ENCODE results near the gene PCLO. TPM values are rescaled to one million over a fixed set of nuclear protein-coding genes. Genes with fewer than 3 reads are reported as not detected.

Gene PCLO
- total and polyA plus RNA-seq, 2 of the 4 experiments (the other 2 are of a cell fraction), result under 0.01 to 0.05 TPM

- TF ChIP-seq BHLHE40 (IDR thresholded peaks at IDR 0.05; ENCODE audit: low read depth, low read length) (no peak), CHD1 (IDR thresholded peaks at IDR 0.05; ENCODE audit: low read depth, low read length) (no peak), RCOR1 (IDR thresholded peaks at IDR 0.05; ENCODE audit: insufficient replicate concordance, low read length) (no peak), POLR2A (IDR thresholded peaks at IDR 0.05; ENCODE audit: low read depth, low read length) (no peak), MXI1 (IDR thresholded peaks at IDR 0.05; ENCODE audit: borderline replicate concordance, low read depth, low read length) (no peak), RAD21 (IDR thresholded peaks at IDR 0.05; ENCODE audit: low read length) (no peak), RFX5 (IDR thresholded peaks at IDR 0.05; ENCODE audit: low read depth, low read length) (no peak), MAFK (IDR thresholded peaks at IDR 0.05; ENCODE audit: low read depth, low read length) (no peak), NFE2L2 (IDR thresholded peaks at IDR 0.05; ENCODE audit: low read depth, low read length) (no peak), SMC3 (IDR thresholded peaks at IDR 0.05; ENCODE audit: low read depth, low read length) (no peak), FOS (IDR thresholded peaks at IDR 0.05; ENCODE audit: low read depth, low read length) (no peak), CEBPB (IDR thresholded peaks at IDR 0.05; ENCODE audit: low read depth, low read length) (no peak), CTCF (conservative IDR thresholded peaks at IDR 0.05; ENCODE audit: low read depth, low read length) (no peak), MAZ (IDR thresholded peaks at IDR 0.05; ENCODE audit: borderline replicate concordance, low read depth, low read length) (no peak)
- TF ChIP-seq, protein P1, sequence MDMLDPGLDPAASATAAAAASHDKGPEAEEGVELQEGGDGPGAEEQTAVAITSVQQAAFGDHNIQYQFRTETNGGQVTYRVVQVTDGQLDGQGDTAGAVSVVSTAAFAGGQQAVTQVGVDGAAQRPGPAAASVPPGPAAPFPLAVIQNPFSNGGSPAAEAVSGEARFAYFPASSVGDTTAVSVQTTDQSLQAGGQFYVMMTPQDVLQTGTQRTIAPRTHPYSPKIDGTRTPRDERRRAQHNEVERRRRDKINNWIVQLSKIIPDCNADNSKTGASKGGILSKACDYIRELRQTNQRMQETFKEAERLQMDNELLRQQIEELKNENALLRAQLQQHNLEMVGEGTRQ (IDR thresholded peaks at IDR 0.05; ENCODE audit: low read depth, low read length), result no peak
- TF ChIP-seq, protein P2, sequence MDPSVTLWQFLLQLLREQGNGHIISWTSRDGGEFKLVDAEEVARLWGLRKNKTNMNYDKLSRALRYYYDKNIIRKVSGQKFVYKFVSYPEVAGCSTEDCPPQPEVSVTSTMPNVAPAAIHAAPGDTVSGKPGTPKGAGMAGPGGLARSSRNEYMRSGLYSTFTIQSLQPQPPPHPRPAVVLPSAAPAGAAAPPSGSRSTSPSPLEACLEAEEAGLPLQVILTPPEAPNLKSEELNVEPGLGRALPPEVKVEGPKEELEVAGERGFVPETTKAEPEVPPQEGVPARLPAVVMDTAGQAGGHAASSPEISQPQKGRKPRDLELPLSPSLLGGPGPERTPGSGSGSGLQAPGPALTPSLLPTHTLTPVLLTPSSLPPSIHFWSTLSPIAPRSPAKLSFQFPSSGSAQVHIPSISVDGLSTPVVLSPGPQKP (IDR thresholded peaks at IDR 0.05; ENCODE audit: borderline replicate concordance, low read depth, low read length), result no peak
- H3K9me1 ChIP-seq (ENCODE audit: insufficient read depth, low read length), result no peaks in the 10 kb centered on the region
- H3K36me3 ChIP-seq (ENCODE audit: control insufficient read depth, insufficient read depth, low read length), result no peaks in the 10 kb centered on the region
- no peak overlapping the region for H2AFZ ChIP-seq (replicated peaks; ENCODE audit: low read length, poor library complexity)
- H2BK15ac ChIP-seq (ENCODE audit: low read depth, low read length), result no peak overlapping the region
- POLR2A ChIA-PET (ENCODE audit: unreplicated experiment), result no interaction called here
- H2BK20ac ChIP-seq (ENCODE audit: low read depth, low read length), result no peak overlapping the region
- H4K20me1 ChIP-seq (ENCODE audit: insufficient read depth, low read length), result no peaks in the 10 kb centered on the region
- no peak overlapping the region for H3K14ac ChIP-seq (replicated peaks; ENCODE audit: low read depth, low read length)
- no peak overlapping the region for H3K56ac ChIP-seq (ENCODE audit: extremely low read depth, insufficient read depth, low read length)
- no peak overlapping the region for H3K23ac ChIP-seq (ENCODE audit: low read depth, low read length)
- no peak overlapping the region for H4K5ac ChIP-seq (ENCODE audit: low read depth, low read length)
- no peaks in the 10 kb centered on the region for H3K79me1 ChIP-seq (ENCODE audit: low read depth in 1 of 2, low read length in 2 of 2)
- H2AK5ac ChIP-seq (ENCODE audit: low read depth, low read length), result no peak overlapping the region
- no peak overlapping the region for H3K9ac ChIP-seq (ENCODE audit: low read depth, low read length)
- intact Hi-C loops (cut with micrococcal nuclease), result no loop called here
- H4K91ac ChIP-seq (ENCODE audit: insufficient read depth, low read depth, low read length), result no peak overlapping the region
- dilution Hi-C loops (cut with HindIII; ENCODE audit: low sequenced_read_pairs, unreplicated experiment), result no loop called here
- H3K18ac ChIP-seq (ENCODE audit: low read depth, low read length), result no peak overlapping the region
- whole genome bisulfite sequencing, 2 experiments (ENCODE audit: extremely low coverage in 2 of 2, insufficient read length in 1 of 2), result no CpG with 5 or more reads among the region's 1 CpG
- no peak overlapping the region for H2BK5ac ChIP-seq (ENCODE audit: low read depth, low read length, poor library complexity, severe bottlenecking)
- H3K4me3 ChIP-seq (ENCODE audit: insufficient read depth, low read depth, low read length), result no peak overlapping the region
- H2BK120ac ChIP-seq (ENCODE audit: low read depth, low read length), result no peak overlapping the region
- BruUV-seq (replicated peaks), result no TSS peak
- ATAC-seq (ENCODE audit: low read depth), result no peak
- H2AK9ac ChIP-seq (replicated peaks; ENCODE audit: low read depth, low read length, poor library complexity), result no peak overlapping the region
- no peak overlapping the region for H3K4me2 ChIP-seq (ENCODE audit: low read depth, low read length)
- CTCF ChIA-PET, result no interaction called here
- H3K4me1 ChIP-seq (ENCODE audit: control insufficient read depth, insufficient read depth, low read length), result no peaks in the 10 kb centered on the region
- no peaks in the 10 kb centered on the region for H3K9me3 ChIP-seq (ENCODE audit: control insufficient read depth, insufficient read depth, low read length)
- no peaks in the 10 kb centered on the region for H3K27me3 ChIP-seq (ENCODE audit: control insufficient read depth, insufficient read depth, low read length)
- no peak overlapping the region for H3K4ac ChIP-seq (ENCODE audit: low read depth, low read length)
- no peak overlapping the region for H3K27ac ChIP-seq (ENCODE audit: insufficient read depth, low read length)
- no peak overlapping the region for H4K8ac ChIP-seq (ENCODE audit: low read depth in 2 of 2, low read length in 2 of 2)
- DNase-seq, result no peak
- in situ Hi-C loops (cut with MboI; ENCODE audit: low sequenced_read_pairs), result no loop called here
These were observed 49.0 kb upstream of the PCLO start for GRCh38 chr7:83211685-83212084.
